A673 (cell line): ENCODE measurements around the gene ULK4. TPM values are rescaled to one million over a fixed set of nuclear protein-coding genes. Genes with fewer than 3 reads are reported as not detected.

Experiments
- BruUV-seq: library from RNA; stranded (reverse); fragments of 400-500 nt; replicated peaks from 2 replicates; lab custom pipeline; 2021; lab: Mats Ljungman, UMichigan
- CTCF ChIA-PET: fragments of 300-600 bp; sonication (Branson Sonifier 250); formaldehyde crosslinking; loops from one replicate; lab custom pipeline; 2022; ENCODE audit warnings: antibody characterized with exemption; lab: Charles Lee
- POLR2A ChIA-PET: fragments of 300-600 bp; sonication (Branson Sonifier 250); formaldehyde crosslinking; loops from one replicate; lab custom pipeline; 2022; ENCODE audit warnings: antibody characterized with exemption; ENCODE audit not compliant: low non-redundant PET; lab: Charles Lee
- DNase-seq: peaks from one replicate; pipeline ENCODE4 v3.0.0-alpha.2; 2015; ENCODE audit warnings: low spot score
- H3K27ac ChIP-seq: fragments of 200-600 bp; sonication (generic); 2 replicates; pipeline ENCODE4 v1.5.1; 2016; ENCODE audit warnings: mixed run types, low read depth, mild to moderate bottlenecking, mixed read lengths, antibody characterized with exemption, low read length; ENCODE audit not compliant: poor library complexity, severe bottlenecking
- H3K27me3 ChIP-seq: fragments of 200-600 bp; sonication (generic); replicated peaks from 2 replicates; pipeline ENCODE4 v1.6.1; 2017; ENCODE audit warnings: mixed run types, low read depth, mild to moderate bottlenecking, mixed read lengths, antibody characterized with exemption, low read length; ENCODE audit not compliant: insufficient read depth, poor library complexity
- H3K36me3 ChIP-seq: fragments of 200-600 bp; sonication (generic); 2 replicates; pipeline ENCODE4 v1.6.1; 2016; ENCODE audit warnings: mixed run types, mild to moderate bottlenecking, mixed read lengths, antibody characterized with exemption, low read length; ENCODE audit not compliant: insufficient read depth, poor library complexity, severe bottlenecking
- H3K4me1 ChIP-seq: fragments of 200-600 bp; sonication (generic); 2 replicates; pipeline ENCODE4 v1.6.1; 2017; ENCODE audit warnings: mixed run types, mild to moderate bottlenecking, mixed read lengths, antibody characterized with exemption, low read length; ENCODE audit not compliant: insufficient read depth, poor library complexity, severe bottlenecking
- H3K4me3 ChIP-seq: fragments of 200-600 bp; sonication (generic); 2 replicates; pipeline ENCODE4 v1.5.1; 2016; ENCODE audit warnings: low read depth, mixed run types, mild to moderate bottlenecking, mixed read lengths, low read length; ENCODE audit not compliant: poor library complexity, severe bottlenecking
- H3K9me3 ChIP-seq: fragments of 200-600 bp; sonication (generic); 2 replicates; pipeline ENCODE4 v1.6.1; 2016; ENCODE audit warnings: mixed run types, low read depth, mild to moderate bottlenecking, mixed read lengths, antibody characterized with exemption, low read length; ENCODE audit not compliant: poor library complexity, severe bottlenecking
- CTCF ChIP-seq: fragments of 300-800, 200-600 bp; sonication (generic); conservative IDR thresholded peaks from 2 replicates; pipeline ENCODE4 v1.5.1; 2017; ENCODE audit warnings: low read depth, mild to moderate bottlenecking, antibody characterized with exemption, low read length, moderate library complexity, mixed read lengths
- EZH2 ChIP-seq: fragments of 200-600 bp; sonication (generic); IDR thresholded peaks from 2 replicates; pipeline ENCODE4 v1.6.1; 2017; ENCODE audit warnings: borderline replicate concordance, low read depth, mild to moderate bottlenecking, mixed read lengths, antibody characterized with exemption, low read length; ENCODE audit not compliant: poor library complexity, severe bottlenecking
- intact Hi-C: fragments of 100-400 bp; cut with micrococcal nuclease; formaldehyde crosslinking; loops from one replicate; pipeline ENCODE4 v1.10.0; 2022; ENCODE audit not compliant: unreplicated experiment
- total RNA-seq: library from RNA; stranded (reverse); gene quantifications from 2 replicates; pipeline ENCODE4 v1.2.3, GENCODE V29; 2021

Gene ULK4
- total RNA-seq, 1 experiment from 2014 or later: 7.4 TPM

GRCh38 chr3:41522612-41523011 lies 439.3 kb downstream of the ULK4 start:
- BruUV-seq: no TSS peak
- H3K27ac ChIP-seq: no peak overlapping the region

GRCh38 chr3:41521010-41521655 lies 440.8 kb downstream of the ULK4 start:
- no peaks in the 10 kb centered on the region for H3K9me3 ChIP-seq
- H3K36me3 ChIP-seq: no peaks in the 10 kb centered on the region
- ChIA-PET CTCF (no interaction called here), POLR2A (no interaction called here)
- no peak overlapping the region for H3K4me3 ChIP-seq
- intact Hi-C loops: no loop called here
- no peaks in the 10 kb centered on the region for H3K27me3 ChIP-seq
- BruUV-seq: no TSS peak
- TF ChIP-seq EZH2 (no peak), CTCF (no peak)
- no peak for DNase-seq
- H3K4me1 ChIP-seq: no peaks in the 10 kb centered on the region
- H3K27ac ChIP-seq: no peak overlapping the region

More at GRCh38 chr3:41522612-41523011, 439.3 kb downstream of the ULK4 start:
- H3K4me1 ChIP-seq: no peaks in the 10 kb centered on the region
- H3K36me3 ChIP-seq: no peaks in the 10 kb centered on the region
- CTCF ChIA-PET: no interaction called here
- H3K4me3 ChIP-seq: no peak overlapping the region
- no peaks in the 10 kb centered on the region for H3K9me3 ChIP-seq
- TF ChIP-seq EZH2: no peak
- no peak for TF ChIP-seq CTCF
- DNase-seq: no peak
- POLR2A ChIA-PET: no interaction called here
- no peaks in the 10 kb centered on the region for H3K27me3 ChIP-seq
- intact Hi-C loops: no loop called here

- CTCF ChIA-PET: no interaction called here
- BruUV-seq: no TSS peak
- H3K36me3 ChIP-seq: no peaks in the 10 kb centered on the region
- no peak overlapping the region for H3K27ac ChIP-seq
- H3K4me1 ChIP-seq: no peaks in the 10 kb centered on the region
- POLR2A ChIA-PET: no interaction called here
- H3K27me3 ChIP-seq: no peaks in the 10 kb centered on the region
- no peak for TF ChIP-seq CTCF
- TF ChIP-seq EZH2: no peak
- H3K9me3 ChIP-seq: no peaks in the 10 kb centered on the region
- no peak for DNase-seq
- intact Hi-C loops: no loop called here
- no peak overlapping the region for H3K4me3 ChIP-seq
Observed at GRCh38 chr3:41519746-41520145, 442.2 kb downstream of the ULK4 start.
